ENCODE data around the gene ZNF273. TPM values are rescaled to one million over a fixed set of nuclear protein-coding genes. Genes with fewer than 3 reads are reported as not detected.

Gene ZNF273
- total RNA-seq, 1 donor: 3.9 TPM

- no peak overlapping the region for H3K4me3 ChIP-seq (ENCODE audit: low read depth, low read length)
- TF ChIP-seq CTCF (IDR thresholded peaks at IDR 0.05; ENCODE audit: insufficient read depth, low read depth, low read length): no peak
- no peak for DNase-seq (ENCODE audit: low read depth)
Observed at GRCh38 chr7:64868499-64868898, 34.6 kb upstream of the ZNF273 start.

- no peak overlapping the region for H3K4me3 ChIP-seq (ENCODE audit: low read depth, low read length)
- TF ChIP-seq CTCF (IDR thresholded peaks at IDR 0.05; ENCODE audit: insufficient read depth, low read depth, low read length): no peak
- DNase-seq (ENCODE audit: low read depth): no peak
Observed at GRCh38 chr7:64869121-64869725, 33.9 kb upstream of the ZNF273 start.

- no peak overlapping the region for H3K4me3 ChIP-seq (ENCODE audit: low read depth, low read length)
- no peak for DNase-seq (ENCODE audit: low read depth)
- no peak for TF ChIP-seq CTCF (IDR thresholded peaks at IDR 0.05; ENCODE audit: insufficient read depth, low read depth, low read length)
Observed at GRCh38 chr7:64869912-64870562, 33.0 kb upstream of the ZNF273 start.

- H3K4me3 ChIP-seq (ENCODE audit: low read depth, low read length): no peak overlapping the region
- no peak for DNase-seq (ENCODE audit: low read depth)
- TF ChIP-seq CTCF (IDR thresholded peaks at IDR 0.05; ENCODE audit: insufficient read depth, low read depth, low read length): no peak
Observed at GRCh38 chr7:64870656-64871055, 32.4 kb upstream of the ZNF273 start.

DNA sequence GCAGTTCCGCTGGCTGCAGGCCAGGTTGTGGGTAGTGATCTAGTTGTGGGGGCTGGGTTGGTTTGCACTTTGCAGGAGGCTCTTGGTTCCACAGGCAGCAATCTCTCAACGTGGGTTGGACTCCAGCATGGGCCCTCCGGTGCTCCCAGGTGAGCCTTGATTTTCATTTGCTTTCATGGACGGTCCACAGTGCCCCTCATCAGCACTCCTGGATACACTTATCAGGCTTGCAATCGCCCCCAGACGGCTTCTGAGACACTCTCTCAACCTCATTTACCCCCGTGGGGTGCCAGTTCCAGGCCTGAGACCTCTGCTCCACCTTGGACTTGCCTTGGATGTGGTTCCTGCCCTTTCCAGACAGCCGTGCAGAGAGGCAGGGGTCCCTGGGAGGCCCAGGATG, 31.3 kb upstream of the ZNF273 start:
- no peak overlapping the region for H3K4me3 ChIP-seq (ENCODE audit: low read depth, low read length)
- DNase-seq (ENCODE audit: low read depth): no peak
- no peak for TF ChIP-seq CTCF (IDR thresholded peaks at IDR 0.05; ENCODE audit: insufficient read depth, low read depth, low read length)

DNA sequence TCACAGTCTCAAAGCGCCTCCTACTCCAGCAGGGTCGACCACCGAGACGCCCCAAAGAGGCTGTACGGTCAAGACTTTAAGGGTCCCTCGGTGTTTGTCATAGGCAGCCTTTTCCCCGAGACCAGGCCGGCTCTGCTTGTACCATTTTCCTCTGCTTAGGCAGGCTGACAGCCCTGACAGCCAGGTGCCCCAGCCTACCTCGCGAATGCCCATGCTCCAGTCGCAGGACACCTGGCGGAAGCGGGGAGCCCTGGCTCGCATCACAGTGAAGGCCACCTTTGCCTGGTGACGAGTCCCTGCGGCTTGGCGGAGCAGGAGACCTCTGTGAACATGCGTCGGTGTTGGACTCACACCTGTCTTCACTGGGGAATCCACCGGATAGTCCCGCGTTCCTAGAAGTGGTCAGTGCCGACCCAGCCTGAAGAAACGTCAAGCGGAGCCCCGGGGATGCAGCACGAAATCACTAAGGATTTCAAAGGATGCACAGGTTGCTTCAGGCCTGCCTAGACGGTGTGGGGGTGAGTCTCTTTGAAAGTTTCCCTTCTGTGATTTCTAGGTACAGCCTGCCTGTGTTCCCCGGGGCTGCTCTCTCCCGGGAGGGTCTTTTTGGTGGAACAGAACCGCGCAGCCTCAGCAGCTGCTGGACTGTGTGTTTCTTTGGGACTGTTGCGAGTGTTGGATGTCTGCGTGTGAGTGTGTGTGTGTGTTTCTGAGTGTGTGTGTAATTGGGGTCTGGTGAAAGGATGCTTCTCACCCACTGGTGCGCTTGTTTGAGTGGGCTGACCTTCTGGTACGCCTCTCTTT, 30.5 kb upstream of the ZNF273 start:
- TF ChIP-seq CTCF (IDR thresholded peaks at IDR 0.05; ENCODE audit: insufficient read depth, low read depth, low read length): no peak
- DNase-seq (ENCODE audit: low read depth): no peak

More for the DNA sequence above, 30.5 kb upstream of the ZNF273 start:
- no peak overlapping the region for H3K4me3 ChIP-seq (ENCODE audit: low read depth, low read length)
